Lower leg skin (tissue), 3 donors: ENCODE results near the gene GNPAT.

Experiments
- CTCF ChIP-seq, 3 donors: fragments of 450-650 bp; IDR thresholded peaks; one replicate each; pipeline ENCODE4 v1.5.1; 2016; ENCODE audit warnings: antibody characterized with exemption in 3 of 3, mild to moderate bottlenecking in 3 of 3, moderate library complexity in 2 of 3
- POLR2A ChIP-seq, 2 donors: fragments of 450-650 bp; IDR thresholded peaks; one replicate each; pipeline ENCODE4 v1.6.1; 2016 to 2017; ENCODE audit warnings: antibody characterized with exemption in 2 of 2, mild to moderate bottlenecking in 1 of 2, moderate library complexity in 1 of 2

- TF ChIP-seq POLR2A (IDR thresholded peaks at IDR 0.05) (no peak), CTCF (IDR thresholded peaks at IDR 0.05) (no peak)
These were observed 27.0 kb upstream of the GNPAT start for GRCh38 chr1:231213831-231214573.
